Heart left ventricle (tissue), 13 donors: ENCODE data around the gene CCL21.

ENCODE experiments used
- POLR2A ChIP-seq, 2 donors: fragments of 450-650 bp; IDR thresholded peaks; one replicate each; pipeline ENCODE4 v1.6.1; 2017; ENCODE audit warnings: antibody characterized with exemption in 2 of 2, mild to moderate bottlenecking in 2 of 2, moderate library complexity in 2 of 2
- TF ChIP-seq, protein P1 (sequence below), 12 donors: fragments of 200-600 bp; sonication (generic) in 4 of 12; IDR thresholded peaks; one replicate each; pipeline versions ENCODE4 v1.5.0 to v1.8.0; 2018 to 2022; ENCODE audit warnings: antibody characterized with exemption in 12 of 12, mild to moderate bottlenecking in 5 of 12
- donor health status: ischemic (EF 13 %, LVEDD 7.1; RV severe dilation, severe dysfunction).
- donor health status: DM: no; HTN: yes; CAD: no.
- donor health status: DM: no; HTN: no; CAD: no.
- donor health status: ischemic (EF 25% LVEDD 6.9; RV normal size, moderate dysfunction).
- donor health status: ischemic (EF 25% LVEDD 5.7; RV mildly dilated, moderate dysfunction).
- donor health status: ischemic (EF 35%, LVEDD 5.7; RV mildly dilated, moderate dysfunction).
- donor health status: nonischemic (EF 11% LVEDD 7.7; RV severe dilation, severe dysfunction).
- donor health status: DM: yes; HTN: yes; CAD: no.
- donor health status: PGD.
- donor health status: ischemic (EF 29% LVEDD 5.4; RV normal size, mild dysfunction).
- donor health status: nonischemic (EF 23%, LVEDD 6.1; RV moderate dilation, normal function).

DNA sequence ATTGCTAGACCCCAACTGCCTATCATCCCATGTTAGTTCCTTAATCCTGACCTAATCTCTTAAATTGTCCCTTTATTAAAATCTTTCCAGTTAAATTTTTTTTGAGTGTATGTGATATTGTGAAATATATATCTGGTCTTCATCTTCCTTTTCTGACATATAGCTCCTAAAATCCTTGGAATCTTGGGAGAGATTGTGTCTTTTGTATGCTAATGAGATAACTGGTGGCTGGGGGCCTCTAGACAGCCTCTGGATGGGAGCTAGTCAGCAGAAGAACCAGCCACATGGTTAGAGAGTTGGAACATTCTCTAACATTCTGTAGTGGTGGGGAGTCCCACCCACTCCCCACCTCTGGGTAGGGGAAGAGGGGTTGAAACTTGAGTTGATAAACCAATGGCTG lies 15.1 kb downstream of the CCL21 start:
- no peak for TF ChIP-seq POLR2A (IDR thresholded peaks at IDR 0.05)
- TF ChIP-seq, protein P1, sequence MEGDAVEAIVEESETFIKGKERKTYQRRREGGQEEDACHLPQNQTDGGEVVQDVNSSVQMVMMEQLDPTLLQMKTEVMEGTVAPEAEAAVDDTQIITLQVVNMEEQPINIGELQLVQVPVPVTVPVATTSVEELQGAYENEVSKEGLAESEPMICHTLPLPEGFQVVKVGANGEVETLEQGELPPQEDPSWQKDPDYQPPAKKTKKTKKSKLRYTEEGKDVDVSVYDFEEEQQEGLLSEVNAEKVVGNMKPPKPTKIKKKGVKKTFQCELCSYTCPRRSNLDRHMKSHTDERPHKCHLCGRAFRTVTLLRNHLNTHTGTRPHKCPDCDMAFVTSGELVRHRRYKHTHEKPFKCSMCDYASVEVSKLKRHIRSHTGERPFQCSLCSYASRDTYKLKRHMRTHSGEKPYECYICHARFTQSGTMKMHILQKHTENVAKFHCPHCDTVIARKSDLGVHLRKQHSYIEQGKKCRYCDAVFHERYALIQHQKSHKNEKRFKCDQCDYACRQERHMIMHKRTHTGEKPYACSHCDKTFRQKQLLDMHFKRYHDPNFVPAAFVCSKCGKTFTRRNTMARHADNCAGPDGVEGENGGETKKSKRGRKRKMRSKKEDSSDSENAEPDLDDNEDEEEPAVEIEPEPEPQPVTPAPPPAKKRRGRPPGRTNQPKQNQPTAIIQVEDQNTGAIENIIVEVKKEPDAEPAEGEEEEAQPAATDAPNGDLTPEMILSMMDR (IDR thresholded peaks at IDR 0.05) = no peak
